ENCODE data around the gene TNRC6A. TPM values are rescaled to one million over a fixed set of nuclear protein-coding genes. Genes with fewer than 3 reads are reported as not detected.

Gene TNRC6A
- total and polyA plus RNA-seq, 10 of the 15 experiments (the other 5 are each of a cell fraction or from before 2014, with no cell fraction given), result 4.6 to 41.3 (median 29.7) TPM

- TF ChIP-seq ATF2 (IDR thresholded peaks at IDR 0.05; ENCODE audit: low read length) (no peak), YBX1 (IDR thresholded peaks at IDR 0.05) (no peak), NFYA (IDR thresholded peaks at IDR 0.05; ENCODE audit: borderline replicate concordance, low read depth, low read length) (no peak), SIN3A (IDR thresholded peaks at IDR 0.05; ENCODE audit: low read depth, low read length) (peak; percentile 83; the same call in 1 of the 2 replicates), ZBTB40 (IDR thresholded peaks at IDR 0.05; ENCODE audit: borderline replicate concordance) (peak; percentile 92), ZNF384 (IDR thresholded peaks at IDR 0.05; ENCODE audit: borderline replicate concordance, low read depth, low read length) (peak; percentile 94), FOXM1 (IDR thresholded peaks at IDR 0.05; ENCODE audit: low read depth, low read length) (no peak), SP1 (IDR thresholded peaks at IDR 0.05; ENCODE audit: low read depth, low read length) (peak; percentile 29), POLR2AphosphoS5 (IDR thresholded peaks at IDR 0.05; ENCODE audit: low read length) (peak; percentile 56; the same call in 1 of the 2 replicates), CREB1 (IDR thresholded peaks at IDR 0.05; ENCODE audit: low read depth) (peak; percentile 53; the same call in 1 of the 2 replicates), RB1 (IDR thresholded peaks at IDR 0.05; ENCODE audit: borderline replicate concordance) (peak; percentile 80; the same call in 1 of the 2 replicates), CTCF (IDR thresholded peaks at IDR 0.05 in 2 of 3, conservative IDR thresholded peaks at IDR 0.05 in 1 of 3; ENCODE audit: control insufficient read depth in 2 of 3, extremely low read depth in 1 of 3, insufficient read depth in 1 of 3, low read depth in 3 of 3, low read length in 3 of 3) (no peak), POU2F2 (IDR thresholded peaks at IDR 0.05; ENCODE audit: borderline replicate concordance, low read depth, low read length) (0 out of 3 replicates have a peak, but pooled peaks have one; percentile 27), HDAC6 (IDR thresholded peaks at IDR 0.05; ENCODE audit: unreplicated experiment) (no peak), GABPA (IDR thresholded peaks at IDR 0.05; ENCODE audit: low read depth) (peak; percentile 94), HDAC2 (IDR thresholded peaks at IDR 0.05) (no peak), LARP7 (IDR thresholded peaks at IDR 0.05) (peak; percentile 97), HSF1 (IDR thresholded peaks at IDR 0.05; ENCODE audit: low read depth, low read length) (no peak), PKNOX1 (IDR thresholded peaks at IDR 0.05) (peak; percentile 43; the same call in 1 of the 2 replicates), SREBF2 (IDR thresholded peaks at IDR 0.05; ENCODE audit: low read length) (peak; percentile 54; the same call in 1 of the 2 replicates), SUZ12 (IDR thresholded peaks at IDR 0.05; ENCODE audit: unreplicated experiment) (no peak)
Observed at GRCh38 chr16:24729243-24729950, at the start of gene TNRC6A (continued).
